ENCODE results near the gene PLEKHG5.
"Not testable (repeated sequence)": the region's sequence is repeated elsewhere in the genome, so short reads cannot be mapped to it uniquely, and the experiment has no call there.

The PLEKHG5 gene

GRCh38 chr1:6440198-6441126 lies 51.0 kb downstream of the PLEKHG5 start:
- Histone ChIP-seq H3K4me1 (ENCODE audit: low read length) (no peaks in the 10 kb centered on the region), H3K27me3 (ENCODE audit: low read depth, low read length) (no peaks in the 10 kb centered on the region), H3K27ac (ENCODE audit: low read length) (no peak overlapping the region), H3K9me3 (ENCODE audit: insufficient read depth, low read length) (no peaks in the 10 kb centered on the region), H4K20me1 (ENCODE audit: insufficient read depth, low read length) (no peaks in the 10 kb centered on the region), H3K9ac (ENCODE audit: low read length) (no peak overlapping the region), H2AFZ (ENCODE audit: low read depth, low read length) (no peak overlapping the region), H3K4me2 (ENCODE audit: low read length) (no peak overlapping the region), H3K79me2 (ENCODE audit: low read length) (no peaks in the 10 kb centered on the region), H3K4me3 (ENCODE audit: low read length) (no peak overlapping the region), H3K36me3 (replicated peaks; ENCODE audit: low read depth, low read length) (no peaks in the 10 kb centered on the region)
- no peak for TF ChIP-seq EZH2phosphoT487 (IDR thresholded peaks at IDR 0.05; ENCODE audit: low read depth)
- TF ChIP-seq, protein P1, sequence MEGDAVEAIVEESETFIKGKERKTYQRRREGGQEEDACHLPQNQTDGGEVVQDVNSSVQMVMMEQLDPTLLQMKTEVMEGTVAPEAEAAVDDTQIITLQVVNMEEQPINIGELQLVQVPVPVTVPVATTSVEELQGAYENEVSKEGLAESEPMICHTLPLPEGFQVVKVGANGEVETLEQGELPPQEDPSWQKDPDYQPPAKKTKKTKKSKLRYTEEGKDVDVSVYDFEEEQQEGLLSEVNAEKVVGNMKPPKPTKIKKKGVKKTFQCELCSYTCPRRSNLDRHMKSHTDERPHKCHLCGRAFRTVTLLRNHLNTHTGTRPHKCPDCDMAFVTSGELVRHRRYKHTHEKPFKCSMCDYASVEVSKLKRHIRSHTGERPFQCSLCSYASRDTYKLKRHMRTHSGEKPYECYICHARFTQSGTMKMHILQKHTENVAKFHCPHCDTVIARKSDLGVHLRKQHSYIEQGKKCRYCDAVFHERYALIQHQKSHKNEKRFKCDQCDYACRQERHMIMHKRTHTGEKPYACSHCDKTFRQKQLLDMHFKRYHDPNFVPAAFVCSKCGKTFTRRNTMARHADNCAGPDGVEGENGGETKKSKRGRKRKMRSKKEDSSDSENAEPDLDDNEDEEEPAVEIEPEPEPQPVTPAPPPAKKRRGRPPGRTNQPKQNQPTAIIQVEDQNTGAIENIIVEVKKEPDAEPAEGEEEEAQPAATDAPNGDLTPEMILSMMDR (IDR thresholded peaks at IDR 0.05; ENCODE audit: low read depth, low read length), result no peak

GRCh38 chr1:6438047-6438525 lies 53.4 kb downstream of the PLEKHG5 start:
- Histone ChIP-seq H3K9ac (ENCODE audit: low read length) (no peak overlapping the region), H2AFZ (ENCODE audit: low read depth, low read length) (no peak overlapping the region), H3K79me2 (ENCODE audit: low read length) (no peaks in the 10 kb centered on the region), H3K36me3 (replicated peaks; ENCODE audit: low read depth, low read length) (no peaks in the 10 kb centered on the region), H3K9me3 (ENCODE audit: insufficient read depth, low read length) (no peaks in the 10 kb centered on the region), H3K4me1 (ENCODE audit: low read length) (no peaks in the 10 kb centered on the region), H4K20me1 (ENCODE audit: insufficient read depth, low read length) (no peaks in the 10 kb centered on the region), H3K4me2 (ENCODE audit: low read length) (no peak overlapping the region), H3K27me3 (ENCODE audit: low read depth, low read length) (no peaks in the 10 kb centered on the region), H3K4me3 (ENCODE audit: low read length) (no peak overlapping the region), H3K27ac (ENCODE audit: low read length) (no peak overlapping the region)
- no peak for TF ChIP-seq EZH2phosphoT487 (IDR thresholded peaks at IDR 0.05; ENCODE audit: low read depth)
- TF ChIP-seq, protein P1 (IDR thresholded peaks at IDR 0.05; ENCODE audit: low read depth, low read length), result peak; percentile 64

- not testable (repeated sequence) for H4K20me1 ChIP-seq (ENCODE audit: insufficient read depth, low read length); H3K9ac ChIP-seq (ENCODE audit: low read length); H3K4me3 ChIP-seq (ENCODE audit: low read length); H3K36me3 ChIP-seq (replicated peaks; ENCODE audit: low read depth, low read length); H2AFZ ChIP-seq (ENCODE audit: low read depth, low read length); H3K79me2 ChIP-seq (ENCODE audit: low read length); H3K9me3 ChIP-seq (ENCODE audit: insufficient read depth, low read length); H3K4me2 ChIP-seq (ENCODE audit: low read length); H3K4me1 ChIP-seq (ENCODE audit: low read length); H3K27ac ChIP-seq (ENCODE audit: low read length); H3K27me3 ChIP-seq (ENCODE audit: low read depth, low read length)
Measured at GRCh38 chr1:6437012-6437700, 54.3 kb downstream of the PLEKHG5 start.

GRCh38 chr1:6436277-6436676 lies 55.2 kb downstream of the PLEKHG5 start:
- H3K4me3 ChIP-seq (ENCODE audit: low read length); H3K4me2 ChIP-seq (ENCODE audit: low read length); H4K20me1 ChIP-seq (ENCODE audit: insufficient read depth, low read length); H3K79me2 ChIP-seq (ENCODE audit: low read length); H3K27ac ChIP-seq (ENCODE audit: low read length); H3K9ac ChIP-seq (ENCODE audit: low read length); H2AFZ ChIP-seq (ENCODE audit: low read depth, low read length); H3K27me3 ChIP-seq (ENCODE audit: low read depth, low read length); H3K9me3 ChIP-seq (ENCODE audit: insufficient read depth, low read length); H3K4me1 ChIP-seq (ENCODE audit: low read length); H3K36me3 ChIP-seq (replicated peaks; ENCODE audit: low read depth, low read length): not testable (repeated sequence)

- Histone ChIP-seq H3K79me2 (ENCODE audit: low read length) (no peaks in the 10 kb centered on the region), H3K9ac (ENCODE audit: low read length) (no peak overlapping the region), H4K20me1 (ENCODE audit: insufficient read depth, low read length) (no peaks in the 10 kb centered on the region), H3K27me3 (ENCODE audit: low read depth, low read length) (no peaks in the 10 kb centered on the region), H3K27ac (ENCODE audit: low read length) (no peak overlapping the region), H3K4me2 (ENCODE audit: low read length) (no peak overlapping the region), H3K4me1 (ENCODE audit: low read length) (no peaks in the 10 kb centered on the region), H2AFZ (ENCODE audit: low read depth, low read length) (no peak overlapping the region), H3K36me3 (replicated peaks; ENCODE audit: low read depth, low read length) (no peaks in the 10 kb centered on the region), H3K9me3 (ENCODE audit: insufficient read depth, low read length) (no peaks in the 10 kb centered on the region), H3K4me3 (ENCODE audit: low read length) (no peak overlapping the region)
- TF ChIP-seq, protein P1 (IDR thresholded peaks at IDR 0.05; ENCODE audit: low read depth, low read length), result no peak
Measured at GRCh38 chr1:6435547-6435946, 55.9 kb downstream of the PLEKHG5 start.
